ENCODE measurements around the gene MAP3K2. TPM values are rescaled to one million over a fixed set of nuclear protein-coding genes. Genes with fewer than 3 reads are reported as not detected.

Gene MAP3K2
- polyA plus RNA-seq, 1 donor from 2014 or later, result 37.0 TPM

DNA sequence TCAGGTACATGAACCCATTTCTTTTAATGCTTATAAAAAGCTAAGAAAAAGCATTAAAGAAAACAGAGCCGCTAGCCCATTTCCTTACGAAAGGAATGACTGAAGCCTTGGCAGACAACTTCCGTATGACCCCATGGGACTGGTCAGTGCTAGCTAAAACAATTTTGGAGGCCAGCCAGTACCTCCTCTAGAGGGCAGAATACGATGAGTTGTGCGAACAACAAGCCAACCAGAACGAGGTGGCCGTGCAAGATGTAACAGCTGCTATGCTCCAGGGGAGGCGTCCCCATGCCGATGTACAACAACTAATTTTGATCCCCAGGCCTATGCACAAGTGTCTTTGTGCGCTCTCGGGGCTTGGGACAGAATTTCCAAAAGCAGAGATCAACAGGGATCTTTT lies 16.7 kb downstream of the MAP3K2 start:
- H3K4me3 ChIP-seq (ENCODE audit: low read length), result no peak overlapping the region
- no peaks in the 10 kb centered on the region for H4K20me1 ChIP-seq (ENCODE audit: insufficient read depth)
- H3K36me3 ChIP-seq (ENCODE audit: insufficient read depth, low read length), result no peaks in the 10 kb centered on the region

DNA sequence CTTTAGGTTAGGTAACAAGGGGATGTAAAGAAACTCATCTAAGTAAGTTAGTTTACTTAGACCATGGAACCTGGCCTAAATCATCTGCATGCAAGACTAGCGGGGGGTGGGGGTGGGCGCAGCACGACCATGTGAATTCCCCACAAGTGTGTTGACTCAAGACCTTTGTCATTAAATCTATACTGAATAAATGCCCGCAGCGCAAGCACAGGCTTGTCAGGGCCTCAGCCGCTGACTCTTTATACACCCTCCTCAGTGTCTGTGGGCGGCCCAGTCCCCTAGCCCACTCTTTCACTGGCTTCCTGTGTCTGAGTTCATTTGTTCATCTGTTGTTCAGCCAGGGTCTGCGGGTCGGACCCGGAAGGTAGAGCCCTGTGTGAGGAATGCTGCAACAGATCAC lies 17.8 kb downstream of the MAP3K2 start:
- Histone ChIP-seq H3K27ac (ENCODE audit: low read length) (no peak overlapping the region), H3K36me3 (ENCODE audit: insufficient read depth, low read length) (no peaks in the 10 kb centered on the region), H3K27me3 (ENCODE audit: insufficient read depth, low read depth, low read length) (no peaks in the 10 kb centered on the region), H3K9ac (ENCODE audit: low read length) (no peak overlapping the region), H3K4me3 (ENCODE audit: low read length) (no peak overlapping the region), H3K4me2 (ENCODE audit: low read length) (no peak overlapping the region), H3K79me2 (replicated peaks; ENCODE audit: insufficient read depth, low read length) (peaks cover 40% of the 10 kb centered on the region), H4K20me1 (ENCODE audit: insufficient read depth) (no peaks in the 10 kb centered on the region), H3K9me3 (ENCODE audit: low read length) (no peaks in the 10 kb centered on the region), H3K9me2 (ENCODE audit: insufficient read depth, low read length) (no peaks in the 10 kb centered on the region), H2AFZ (ENCODE audit: low read depth, low read length) (no peak overlapping the region), H3F3A (ENCODE audit: insufficient read depth, low read length, poor library complexity, severe bottlenecking) (no peaks in the 10 kb centered on the region)
- no peak for TF ChIP-seq SMC3 (conservative IDR thresholded peaks at IDR 0.05; ENCODE audit: poor library complexity)
- TF ChIP-seq POLR2AphosphoS5 (IDR thresholded peaks at IDR 0.05), result no peak
- TF ChIP-seq EZH2 (IDR thresholded peaks at IDR 0.05; ENCODE audit: borderline replicate concordance, insufficient read depth, low read length, poor library complexity, severe bottlenecking), result no peak
- TF ChIP-seq, protein P1, sequence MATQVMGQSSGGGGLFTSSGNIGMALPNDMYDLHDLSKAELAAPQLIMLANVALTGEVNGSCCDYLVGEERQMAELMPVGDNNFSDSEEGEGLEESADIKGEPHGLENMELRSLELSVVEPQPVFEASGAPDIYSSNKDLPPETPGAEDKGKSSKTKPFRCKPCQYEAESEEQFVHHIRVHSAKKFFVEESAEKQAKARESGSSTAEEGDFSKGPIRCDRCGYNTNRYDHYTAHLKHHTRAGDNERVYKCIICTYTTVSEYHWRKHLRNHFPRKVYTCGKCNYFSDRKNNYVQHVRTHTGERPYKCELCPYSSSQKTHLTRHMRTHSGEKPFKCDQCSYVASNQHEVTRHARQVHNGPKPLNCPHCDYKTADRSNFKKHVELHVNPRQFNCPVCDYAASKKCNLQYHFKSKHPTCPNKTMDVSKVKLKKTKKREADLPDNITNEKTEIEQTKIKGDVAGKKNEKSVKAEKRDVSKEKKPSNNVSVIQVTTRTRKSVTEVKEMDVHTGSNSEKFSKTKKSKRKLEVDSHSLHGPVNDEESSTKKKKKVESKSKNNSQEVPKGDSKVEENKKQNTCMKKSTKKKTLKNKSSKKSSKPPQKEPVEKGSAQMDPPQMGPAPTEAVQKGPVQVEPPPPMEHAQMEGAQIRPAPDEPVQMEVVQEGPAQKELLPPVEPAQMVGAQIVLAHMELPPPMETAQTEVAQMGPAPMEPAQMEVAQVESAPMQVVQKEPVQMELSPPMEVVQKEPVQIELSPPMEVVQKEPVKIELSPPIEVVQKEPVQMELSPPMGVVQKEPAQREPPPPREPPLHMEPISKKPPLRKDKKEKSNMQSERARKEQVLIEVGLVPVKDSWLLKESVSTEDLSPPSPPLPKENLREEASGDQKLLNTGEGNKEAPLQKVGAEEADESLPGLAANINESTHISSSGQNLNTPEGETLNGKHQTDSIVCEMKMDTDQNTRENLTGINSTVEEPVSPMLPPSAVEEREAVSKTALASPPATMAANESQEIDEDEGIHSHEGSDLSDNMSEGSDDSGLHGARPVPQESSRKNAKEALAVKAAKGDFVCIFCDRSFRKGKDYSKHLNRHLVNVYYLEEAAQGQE (IDR thresholded peaks at IDR 0.05; ENCODE audit: borderline replicate concordance), result no peak
- no peak for TF ChIP-seq EP300 (conservative IDR thresholded peaks at IDR 0.05; ENCODE audit: poor library complexity, severe bottlenecking)
- TF ChIP-seq TAF1 (IDR thresholded peaks at IDR 0.05; ENCODE audit: low read depth), result no peak
- TF ChIP-seq, protein P2, sequence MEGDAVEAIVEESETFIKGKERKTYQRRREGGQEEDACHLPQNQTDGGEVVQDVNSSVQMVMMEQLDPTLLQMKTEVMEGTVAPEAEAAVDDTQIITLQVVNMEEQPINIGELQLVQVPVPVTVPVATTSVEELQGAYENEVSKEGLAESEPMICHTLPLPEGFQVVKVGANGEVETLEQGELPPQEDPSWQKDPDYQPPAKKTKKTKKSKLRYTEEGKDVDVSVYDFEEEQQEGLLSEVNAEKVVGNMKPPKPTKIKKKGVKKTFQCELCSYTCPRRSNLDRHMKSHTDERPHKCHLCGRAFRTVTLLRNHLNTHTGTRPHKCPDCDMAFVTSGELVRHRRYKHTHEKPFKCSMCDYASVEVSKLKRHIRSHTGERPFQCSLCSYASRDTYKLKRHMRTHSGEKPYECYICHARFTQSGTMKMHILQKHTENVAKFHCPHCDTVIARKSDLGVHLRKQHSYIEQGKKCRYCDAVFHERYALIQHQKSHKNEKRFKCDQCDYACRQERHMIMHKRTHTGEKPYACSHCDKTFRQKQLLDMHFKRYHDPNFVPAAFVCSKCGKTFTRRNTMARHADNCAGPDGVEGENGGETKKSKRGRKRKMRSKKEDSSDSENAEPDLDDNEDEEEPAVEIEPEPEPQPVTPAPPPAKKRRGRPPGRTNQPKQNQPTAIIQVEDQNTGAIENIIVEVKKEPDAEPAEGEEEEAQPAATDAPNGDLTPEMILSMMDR (IDR thresholded peaks at IDR 0.05; ENCODE audit: poor library complexity, severe bottlenecking), result no peak

More for the DNA sequence above, 16.7 kb downstream of the MAP3K2 start:
- no peaks in the 10 kb centered on the region for H3K9me2 ChIP-seq (ENCODE audit: insufficient read depth, low read length)
- H3K9me3 ChIP-seq (ENCODE audit: low read length), result no peaks in the 10 kb centered on the region
- no peak overlapping the region for H3K4me2 ChIP-seq (ENCODE audit: low read length)
- H3F3A ChIP-seq (ENCODE audit: insufficient read depth, low read length, poor library complexity, severe bottlenecking), result no peaks in the 10 kb centered on the region
- H3K9ac ChIP-seq (ENCODE audit: low read length), result no peak overlapping the region
- peaks cover 40% of the 10 kb centered on the region for H3K79me2 ChIP-seq (replicated peaks; ENCODE audit: insufficient read depth, low read length)
- no peaks in the 10 kb centered on the region for H3K27me3 ChIP-seq (ENCODE audit: insufficient read depth, low read depth, low read length)
- H2AFZ ChIP-seq (ENCODE audit: low read depth, low read length), result no peak overlapping the region
- TF ChIP-seq TAF1 (IDR thresholded peaks at IDR 0.05; ENCODE audit: low read depth) (no peak), MXI1 (conservative IDR thresholded peaks at IDR 0.05; ENCODE audit: poor library complexity, severe bottlenecking) (no peak), EZH2 (IDR thresholded peaks at IDR 0.05; ENCODE audit: borderline replicate concordance, insufficient read depth, low read length, poor library complexity, severe bottlenecking) (no peak), RAD21 (conservative IDR thresholded peaks at IDR 0.05) (no peak), EP300 (conservative IDR thresholded peaks at IDR 0.05; ENCODE audit: poor library complexity, severe bottlenecking) (no peak), POLR2AphosphoS5 (IDR thresholded peaks at IDR 0.05) (no peak), SMC3 (conservative IDR thresholded peaks at IDR 0.05; ENCODE audit: poor library complexity) (no peak)
- TF ChIP-seq, protein P2 (IDR thresholded peaks at IDR 0.05; ENCODE audit: poor library complexity, severe bottlenecking), result no peak
- TF ChIP-seq, protein P1 (IDR thresholded peaks at IDR 0.05; ENCODE audit: borderline replicate concordance), result no peak
- H3K27ac ChIP-seq (ENCODE audit: low read length), result no peak overlapping the region
